ENCODE results near the gene DLX3. TPM values are rescaled to one million over a fixed set of nuclear protein-coding genes. Genes with fewer than 3 reads are reported as not detected.
A peak's percentile ranks its signal among the peaks of the same experiment; 100 is the strongest.

DLX3 gene
- polyA plus RNA-seq, 1 of the 3 experiments (the other 2 are of a cell fraction): not detected

DNA sequence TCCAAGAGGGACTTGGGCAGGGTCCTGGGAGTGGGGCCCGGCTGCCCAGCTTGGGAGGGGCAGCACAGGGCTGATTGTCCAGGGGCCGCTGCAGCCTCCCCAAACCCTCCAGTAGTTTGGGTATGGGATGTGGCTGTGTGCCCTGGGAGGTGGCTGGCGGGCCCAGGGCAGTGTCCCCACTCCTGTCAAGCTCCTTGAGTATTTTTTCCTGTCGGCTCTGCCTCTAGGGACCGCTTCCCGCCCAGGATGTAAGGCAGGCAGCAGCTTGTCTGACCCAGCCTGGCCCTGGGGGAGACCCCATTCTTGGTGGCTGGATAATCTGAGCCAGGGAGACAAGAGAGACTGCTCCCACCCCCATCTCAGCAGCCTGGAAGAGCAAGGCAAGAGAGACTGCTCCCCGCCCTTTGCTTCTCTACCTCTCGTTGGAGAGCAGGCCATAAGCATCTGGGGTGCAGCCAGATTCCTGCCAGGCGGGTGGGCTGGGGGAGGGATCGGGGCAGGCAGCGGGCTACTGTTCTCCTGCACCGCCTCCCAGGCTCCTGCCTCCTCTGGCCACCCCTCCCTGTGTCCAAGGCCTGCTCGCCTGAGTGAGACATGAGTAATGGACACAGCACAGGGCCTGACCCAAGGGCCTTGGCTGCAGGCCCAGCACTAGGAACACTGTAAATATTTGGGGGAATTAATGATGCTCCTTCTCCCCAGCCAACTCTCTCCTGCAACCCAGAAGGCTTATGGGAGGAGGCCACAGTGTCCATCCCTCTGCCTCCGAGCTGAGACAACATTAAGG lies 42.5 kb upstream of the DLX3 start:
- no peaks in the 10 kb centered on the region for H3K9me2 ChIP-seq
- peak overlapping the region; percentile 61; the same call in 1 of the 2 replicates for H2AFZ ChIP-seq (ENCODE audit: low read depth)
- POLR2A ChIA-PET: interaction anchor here (0.6 kb wide), 1 partner anchor 10 kb away, joined by 3 read pairs; no protein-coding TSS in a partner anchor
- peak overlapping the region; percentile 66 for H3K4me2 ChIP-seq
- CTCF ChIA-PET: interaction anchor here (1.0 to 15.7 kb wide), 6 partner anchors 10 to 55 kb away, joined by 3 to 353 read pairs (median 4); partner anchors contain the start of gene ITGA3
- H3K4me3 ChIP-seq (ENCODE audit: low read depth in 2 of 2, low read length in 1 of 2): no peak overlapping the region
- peaks cover 32% of the 10 kb centered on the region for H3F3A ChIP-seq (replicated peaks; ENCODE audit: insufficient read depth)
- H4K20me1 ChIP-seq (ENCODE audit: insufficient read depth): no peaks in the 10 kb centered on the region
- H3K4me1 ChIP-seq (ENCODE audit: control insufficient read depth in 1 of 2, insufficient read depth in 2 of 2, low read depth in 1 of 2, low read length in 1 of 2): peaks cover 7 to 36% of the 10 kb centered on the region in 2 experiments; a peak in 2 of 4 replicates
- DNase-seq: peak; percentile 55
- H3K27ac ChIP-seq (ENCODE audit: low read depth in 2 of 2, low read length in 1 of 2): peak overlapping the region; percentile 61 to 65; a peak in 3 of 4 replicates
- H3K36me3 ChIP-seq (replicated peaks in 1 of 2; ENCODE audit: control insufficient read depth in 1 of 2, insufficient read depth in 2 of 2, low read length in 1 of 2): no peaks in the 10 kb centered on the region
- H3K27me3 ChIP-seq (ENCODE audit: insufficient read depth): no peaks in the 10 kb centered on the region
- H3K9ac ChIP-seq: peak overlapping the region; percentile 35; the same call in 1 of the 2 replicates
- WGBS (ENCODE audit: low lambda C conversion rate): 46% methylated on average over 13 of the region's 14 CpGs
- no peaks in the 10 kb centered on the region for H3K79me2 ChIP-seq (ENCODE audit: insufficient read depth)
- TF ChIP-seq NFIC (IDR thresholded peaks at IDR 0.05; ENCODE audit: borderline replicate concordance) (peak; percentile 98), TEAD4 (IDR thresholded peaks at IDR 0.05; ENCODE audit: borderline replicate concordance, insufficient read depth) (0 out of 2 replicates have a peak, but pooled peaks have one; percentile 58), RXRA (IDR thresholded peaks at IDR 0.05; ENCODE audit: borderline replicate concordance, low read depth) (peak; percentile 98), FOSL2 (IDR thresholded peaks at IDR 0.05; ENCODE audit: borderline replicate concordance, low read depth) (peak; percentile 72), FOXM1 (IDR thresholded peaks at IDR 0.05; ENCODE audit: low read depth) (no peak), TCF12 (IDR thresholded peaks at IDR 0.05) (peak; percentile 90), MXI1 (IDR thresholded peaks at IDR 0.05; ENCODE audit: low read depth, low read length) (no peak), EP300 (IDR thresholded peaks at IDR 0.05; ENCODE audit: borderline replicate concordance in 1 of 2, low read depth in 1 of 2, low read length in 1 of 2) (peak in 1 of 2 experiments; percentile 73; a peak in 1 of 4 replicates), TAF1 (IDR thresholded peaks at IDR 0.05; ENCODE audit: borderline replicate concordance, low read depth, low read length) (0 out of 2 replicates have a peak, but pooled peaks have one; percentile 23), POLR2AphosphoS5 (IDR thresholded peaks at IDR 0.05; ENCODE audit: low read depth, low read length) (peak; percentile 24; the same call in 1 of the 2 replicates), JUND (IDR thresholded peaks at IDR 0.05) (peak; percentile 63; the same call in 1 of the 2 replicates)
- TF ChIP-seq, protein P1, sequence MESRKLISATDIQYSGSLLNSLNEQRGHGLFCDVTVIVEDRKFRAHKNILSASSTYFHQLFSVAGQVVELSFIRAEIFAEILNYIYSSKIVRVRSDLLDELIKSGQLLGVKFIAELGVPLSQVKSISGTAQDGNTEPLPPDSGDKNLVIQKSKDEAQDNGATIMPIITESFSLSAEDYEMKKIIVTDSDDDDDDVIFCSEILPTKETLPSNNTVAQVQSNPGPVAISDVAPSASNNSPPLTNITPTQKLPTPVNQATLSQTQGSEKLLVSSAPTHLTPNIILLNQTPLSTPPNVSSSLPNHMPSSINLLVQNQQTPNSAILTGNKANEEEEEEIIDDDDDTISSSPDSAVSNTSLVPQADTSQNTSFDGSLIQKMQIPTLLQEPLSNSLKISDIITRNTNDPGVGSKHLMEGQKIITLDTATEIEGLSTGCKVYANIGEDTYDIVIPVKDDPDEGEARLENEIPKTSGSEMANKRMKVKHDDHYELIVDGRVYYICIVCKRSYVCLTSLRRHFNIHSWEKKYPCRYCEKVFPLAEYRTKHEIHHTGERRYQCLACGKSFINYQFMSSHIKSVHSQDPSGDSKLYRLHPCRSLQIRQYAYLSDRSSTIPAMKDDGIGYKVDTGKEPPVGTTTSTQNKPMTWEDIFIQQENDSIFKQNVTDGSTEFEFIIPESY (IDR thresholded peaks at IDR 0.05; ENCODE audit: borderline replicate concordance, low read depth): no peak
- TF ChIP-seq, protein P2, sequence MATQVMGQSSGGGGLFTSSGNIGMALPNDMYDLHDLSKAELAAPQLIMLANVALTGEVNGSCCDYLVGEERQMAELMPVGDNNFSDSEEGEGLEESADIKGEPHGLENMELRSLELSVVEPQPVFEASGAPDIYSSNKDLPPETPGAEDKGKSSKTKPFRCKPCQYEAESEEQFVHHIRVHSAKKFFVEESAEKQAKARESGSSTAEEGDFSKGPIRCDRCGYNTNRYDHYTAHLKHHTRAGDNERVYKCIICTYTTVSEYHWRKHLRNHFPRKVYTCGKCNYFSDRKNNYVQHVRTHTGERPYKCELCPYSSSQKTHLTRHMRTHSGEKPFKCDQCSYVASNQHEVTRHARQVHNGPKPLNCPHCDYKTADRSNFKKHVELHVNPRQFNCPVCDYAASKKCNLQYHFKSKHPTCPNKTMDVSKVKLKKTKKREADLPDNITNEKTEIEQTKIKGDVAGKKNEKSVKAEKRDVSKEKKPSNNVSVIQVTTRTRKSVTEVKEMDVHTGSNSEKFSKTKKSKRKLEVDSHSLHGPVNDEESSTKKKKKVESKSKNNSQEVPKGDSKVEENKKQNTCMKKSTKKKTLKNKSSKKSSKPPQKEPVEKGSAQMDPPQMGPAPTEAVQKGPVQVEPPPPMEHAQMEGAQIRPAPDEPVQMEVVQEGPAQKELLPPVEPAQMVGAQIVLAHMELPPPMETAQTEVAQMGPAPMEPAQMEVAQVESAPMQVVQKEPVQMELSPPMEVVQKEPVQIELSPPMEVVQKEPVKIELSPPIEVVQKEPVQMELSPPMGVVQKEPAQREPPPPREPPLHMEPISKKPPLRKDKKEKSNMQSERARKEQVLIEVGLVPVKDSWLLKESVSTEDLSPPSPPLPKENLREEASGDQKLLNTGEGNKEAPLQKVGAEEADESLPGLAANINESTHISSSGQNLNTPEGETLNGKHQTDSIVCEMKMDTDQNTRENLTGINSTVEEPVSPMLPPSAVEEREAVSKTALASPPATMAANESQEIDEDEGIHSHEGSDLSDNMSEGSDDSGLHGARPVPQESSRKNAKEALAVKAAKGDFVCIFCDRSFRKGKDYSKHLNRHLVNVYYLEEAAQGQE (IDR thresholded peaks at IDR 0.05; ENCODE audit: low read depth, low read length): 0 out of 2 replicates have a peak, but pooled peaks have one; percentile 52
- TF ChIP-seq, protein P3, sequence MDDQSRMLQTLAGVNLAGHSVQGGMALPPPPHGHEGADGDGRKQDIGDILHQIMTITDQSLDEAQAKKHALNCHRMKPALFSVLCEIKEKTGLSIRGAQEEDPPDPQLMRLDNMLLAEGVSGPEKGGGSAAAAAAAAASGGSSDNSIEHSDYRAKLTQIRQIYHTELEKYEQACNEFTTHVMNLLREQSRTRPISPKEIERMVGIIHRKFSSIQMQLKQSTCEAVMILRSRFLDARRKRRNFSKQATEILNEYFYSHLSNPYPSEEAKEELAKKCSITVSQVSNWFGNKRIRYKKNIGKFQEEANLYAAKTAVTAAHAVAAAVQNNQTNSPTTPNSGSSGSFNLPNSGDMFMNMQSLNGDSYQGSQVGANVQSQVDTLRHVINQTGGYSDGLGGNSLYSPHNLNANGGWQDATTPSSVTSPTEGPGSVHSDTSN (IDR thresholded peaks at IDR 0.05): peak; percentile 97
- TF ChIP-seq, protein P4, sequence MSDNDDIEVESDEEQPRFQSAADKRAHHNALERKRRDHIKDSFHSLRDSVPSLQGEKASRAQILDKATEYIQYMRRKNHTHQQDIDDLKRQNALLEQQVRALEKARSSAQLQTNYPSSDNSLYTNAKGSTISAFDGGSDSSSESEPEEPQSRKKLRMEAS (IDR thresholded peaks at IDR 0.05; ENCODE audit: low read depth): peak; percentile 72; the same call in 1 of the 2 replicates
- H3K9me3 ChIP-seq: no peaks in the 10 kb centered on the region
